ENCODE measurements around the gene MPND. TPM values are rescaled to one million over a fixed set of nuclear protein-coding genes. Genes with fewer than 3 reads are reported as not detected.

MPND gene
- total and polyA plus RNA-seq, 2 of the 13 experiments (the other 11 are each of a cell fraction or from before 2014, with no cell fraction given) = 10.8 to 15.8 TPM

- TF ChIP-seq ADNP (CRISPR knock-in tag; IDR thresholded peaks at IDR 0.05) = 0 out of 2 replicates have a peak, but pooled peaks have one; percentile 19
- TF ChIP-seq ZNF672 (CRISPR knock-in tag; IDR thresholded peaks at IDR 0.05) = no peak
- 0 out of 2 replicates have a peak, but pooled peaks have one; percentile 35 for TF ChIP-seq E2F2 (CRISPR knock-in tag; IDR thresholded peaks at IDR 0.05; ENCODE audit: borderline replicate concordance)
- no peak for TF ChIP-seq USF2 (IDR thresholded peaks at IDR 0.05; ENCODE audit: low read depth, low read length)
- no peak for TF ChIP-seq USF2 (CRISPR knock-in tag; IDR thresholded peaks at IDR 0.05; ENCODE audit: borderline replicate concordance)
- 0 out of 2 replicates have a peak, but pooled peaks have one; percentile 18 for TF ChIP-seq TP53 (CRISPR knock-in tag; conservative IDR thresholded peaks at IDR 0.05)
- 0 out of 2 replicates have a peak, but pooled peaks have one; percentile 60 for TF ChIP-seq AHDC1 (CRISPR knock-in tag; IDR thresholded peaks at IDR 0.05; ENCODE audit: borderline replicate concordance)
- TF ChIP-seq ZNF496 (CRISPR knock-in tag; IDR thresholded peaks at IDR 0.05; ENCODE audit: insufficient replicate concordance) = no peak
- TF ChIP-seq TAF15 (IDR thresholded peaks at IDR 0.05; ENCODE audit: low read depth, low read length, poor library complexity, severe bottlenecking) = peak; percentile 41
- no peak for TF ChIP-seq ZNF83 (CRISPR knock-in tag; IDR thresholded peaks at IDR 0.05; ENCODE audit: borderline replicate concordance)
- peak; percentile 86 for TF ChIP-seq NFKBIZ (CRISPR knock-in tag; IDR thresholded peaks at IDR 0.05)
- TF ChIP-seq CC2D1A (CRISPR knock-in tag; IDR thresholded peaks at IDR 0.05) = no peak
- peak; percentile 76 for TF ChIP-seq ZNF772 (CRISPR knock-in tag; IDR thresholded peaks at IDR 0.05)
- TF ChIP-seq MED13 (CRISPR knock-in tag; IDR thresholded peaks at IDR 0.05) = 0 out of 2 replicates have a peak, but pooled peaks have one; percentile 54
- TF ChIP-seq, protein P1, sequence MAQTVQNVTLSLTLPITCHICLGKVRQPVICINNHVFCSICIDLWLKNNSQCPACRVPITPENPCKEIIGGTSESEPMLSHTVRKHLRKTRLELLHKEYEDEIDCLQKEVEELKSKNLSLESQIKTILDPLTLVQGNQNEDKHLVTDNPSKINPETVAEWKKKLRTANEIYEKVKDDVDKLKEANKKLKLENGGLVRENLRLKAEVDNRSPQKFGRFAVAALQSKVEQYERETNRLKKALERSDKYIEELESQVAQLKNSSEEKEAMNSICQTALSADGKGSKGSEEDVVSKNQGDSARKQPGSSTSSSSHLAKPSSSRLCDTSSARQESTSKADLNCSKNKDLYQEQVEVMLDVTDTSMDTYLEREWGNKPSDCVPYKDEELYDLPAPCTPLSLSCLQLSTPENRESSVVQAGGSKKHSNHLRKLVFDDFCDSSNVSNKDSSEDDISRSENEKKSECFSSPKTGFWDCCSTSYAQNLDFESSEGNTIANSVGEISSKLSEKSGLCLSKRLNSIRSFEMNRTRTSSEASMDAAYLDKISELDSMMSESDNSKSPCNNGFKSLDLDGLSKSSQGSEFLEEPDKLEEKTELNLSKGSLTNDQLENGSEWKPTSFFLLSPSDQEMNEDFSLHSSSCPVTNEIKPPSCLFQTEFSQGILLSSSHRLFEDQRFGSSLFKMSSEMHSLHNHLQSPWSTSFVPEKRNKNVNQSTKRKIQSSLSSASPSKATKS (CRISPR knock-in tag; IDR thresholded peaks at IDR 0.05) = no peak; the same call in 1 of the 2 replicates
- no peak for TF ChIP-seq ASH2L (IDR thresholded peaks at IDR 0.05; ENCODE audit: insufficient read length, low read depth, low read length)
- no peak for TF ChIP-seq AGO1 (IDR thresholded peaks at IDR 0.05; ENCODE audit: low read depth, low read length, poor library complexity, severe bottlenecking)
- no peak for TF ChIP-seq KLF9 (CRISPR knock-in tag; IDR thresholded peaks at IDR 0.05; ENCODE audit: low read depth)
Measured at GRCh38 chr19:4374498-4375163, 31.3 kb downstream of the MPND start (continued).

Measured in HepG2 (cell line).